AG09319 (cell line): ENCODE data around the gene DENND1C.
A peak's percentile ranks its signal among the peaks of the same experiment; 100 is the strongest.

Source experiments
- DNase-seq: peaks from one replicate; pipeline ENCODE4 v3.0.0-alpha.2; 2010; ENCODE audit warnings: low read depth; ENCODE audit errors: extremely low read depth
- CTCF ChIP-seq: IDR thresholded peaks from 2 replicates; pipeline ENCODE4 v1.5.1; 2011; ENCODE audit warnings: low read depth, mild to moderate bottlenecking, inconsistent platforms, low read length, moderate library complexity

The DENND1C gene

GRCh38 chr19:6481541-6482342 lies at the start of gene DENND1C:
Gene DENND1C (minus strand): TSS chr19:6481787. CDS start chr19:6481695, 92 bp downstream.
- peak; percentile 50 for TF ChIP-seq CTCF
- no peak for DNase-seq

GRCh38 chr19:6530386-6531162 lies 49.0 kb upstream of the DENND1C start, which contains the start of gene TNFSF9:
Gene TNFSF9 (plus strand): TSS chr19:6531026. CDS start chr19:6531037, 11 bp downstream.
- DNase-seq, result peak; percentile 50
- TF ChIP-seq CTCF, result no peak

DNA sequence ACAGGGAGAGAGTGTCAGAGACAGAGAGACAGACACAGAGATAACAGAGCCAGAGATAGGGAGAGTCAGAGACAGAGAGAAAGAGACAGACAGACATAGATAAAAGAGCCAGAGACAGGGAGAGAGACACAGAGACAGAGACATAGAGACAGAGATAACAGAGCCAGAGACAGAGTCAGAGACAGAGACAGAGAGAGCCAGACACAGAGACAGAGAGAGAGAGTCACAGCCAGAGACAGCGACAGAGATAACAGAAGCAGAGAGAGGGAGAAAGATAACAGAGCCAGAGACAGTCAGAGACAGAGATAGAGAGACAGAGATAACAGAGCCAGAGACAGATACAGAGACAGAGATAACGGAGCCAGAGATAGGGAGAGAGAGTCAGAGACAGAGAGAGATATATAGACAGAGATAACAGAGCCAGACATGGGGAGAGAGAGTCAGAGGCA lies 48.4 kb upstream of the DENND1C start:
- no peak for TF ChIP-seq CTCF
- no peak for DNase-seq

DNA sequence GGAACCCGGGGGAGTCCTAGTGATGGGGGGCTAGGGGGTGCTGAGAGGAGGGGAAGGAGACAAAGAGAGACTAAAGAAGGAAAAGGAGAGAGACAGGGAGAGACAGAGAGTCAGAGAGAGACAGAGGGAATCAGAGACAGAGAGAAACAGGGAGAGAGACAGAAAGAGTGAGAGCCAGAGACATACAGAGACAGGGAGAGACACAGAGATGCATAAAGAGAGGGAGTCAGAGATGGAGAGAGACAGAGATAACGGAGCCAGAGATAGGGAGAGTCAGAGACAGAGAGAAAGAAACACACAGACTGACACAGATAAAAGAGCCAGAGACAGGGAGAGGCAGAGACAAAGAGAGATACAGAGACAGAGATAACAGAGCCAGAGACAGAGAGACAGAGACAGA lies 47.8 kb upstream of the DENND1C start:
- no peak for DNase-seq
- TF ChIP-seq CTCF, result no peak

DNA sequence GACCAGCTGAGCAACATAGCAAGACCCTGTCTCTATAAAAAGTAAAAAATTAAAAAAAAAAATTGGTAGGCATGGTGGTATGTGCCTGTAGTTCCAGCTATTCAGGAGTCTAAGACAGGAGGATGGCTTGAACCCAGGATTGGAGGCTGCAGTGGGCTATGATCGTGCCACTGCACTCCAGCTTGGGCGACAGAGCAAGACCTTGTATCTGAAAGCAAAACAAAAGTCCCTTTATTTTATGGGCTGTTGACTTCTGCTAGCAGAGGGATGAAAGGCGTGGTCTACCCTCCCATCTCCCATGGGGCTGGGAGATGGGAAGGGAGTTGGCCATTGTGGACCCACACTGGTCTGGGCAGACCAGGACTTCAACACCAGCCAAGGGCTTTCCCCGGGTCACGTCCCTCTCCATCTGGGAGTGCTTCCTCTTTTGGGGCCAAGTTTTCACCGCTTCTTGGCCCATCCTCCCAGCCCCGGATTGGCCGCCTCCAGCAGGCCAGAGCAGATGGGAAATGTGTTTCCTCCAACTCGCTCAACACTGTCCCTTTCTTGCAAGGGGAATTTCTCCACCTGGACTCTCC lies 47.0 kb upstream of the DENND1C start:
- no peak for TF ChIP-seq CTCF
- DNase-seq, result no peak

- TF ChIP-seq CTCF, result no peak
- no peak for DNase-seq
Observed at GRCh38 chr19:6527893-6528543, 46.4 kb upstream of the DENND1C start.
